PFSK-1 (cell line): ENCODE measurements around the gene ACOT7.

ENCODE experiments used
- POLR2AphosphoS5 ChIP-seq: IDR thresholded peaks from 2 replicates; pipeline ENCODE4 v1.6.1; 2012; ENCODE audit warnings: low read depth, mild to moderate bottlenecking, control low read depth, low read length, moderate library complexity
- TAF1 ChIP-seq: IDR thresholded peaks from 2 replicates; pipeline ENCODE4 v1.6.1; 2012; ENCODE audit warnings: low read length, control low read depth, borderline replicate concordance; ENCODE audit not compliant: insufficient read depth

DNA sequence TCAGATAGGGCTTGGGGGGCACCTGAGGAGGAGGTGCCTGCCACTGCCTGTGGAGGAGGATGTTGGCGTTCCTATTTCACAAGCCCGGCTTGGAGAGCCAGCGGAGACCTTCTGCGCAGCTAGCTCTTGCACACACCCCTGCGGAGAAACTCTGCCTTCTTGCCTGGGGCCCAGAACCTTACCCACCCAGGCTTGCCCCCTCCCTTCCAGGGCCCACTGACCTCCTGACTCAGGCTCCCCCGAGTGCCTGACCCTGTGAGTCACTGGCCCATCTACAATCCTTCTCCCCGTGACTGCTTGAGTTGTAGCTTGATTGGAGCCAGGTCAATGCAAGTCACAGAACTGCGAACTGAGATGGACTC is 22.7 kb upstream of the ACOT7 start:
- TF ChIP-seq POLR2AphosphoS5 (no peak), TAF1 (no peak)
